Endodermal cell (in vitro differentiated cells): ENCODE results near the gene PPEF1. TPM values are rescaled to one million over a fixed set of nuclear protein-coding genes. Genes with fewer than 3 reads are reported as not detected.

Experiments
- DNase-seq: peaks from one replicate; pipeline ENCODE4 v3.0.0-alpha.2; 2017
- H3K27ac ChIP-seq: 2 replicates; pipeline ENCODE4 v1.5.1; 2013; ENCODE audit warnings: mild to moderate bottlenecking, low read depth, low read length, moderate library complexity
- H3K27me3 ChIP-seq: 2 replicates; pipeline ENCODE4 v1.6.1; 2013; ENCODE audit warnings: mild to moderate bottlenecking, low read length, moderate library complexity; ENCODE audit not compliant: insufficient read depth, control insufficient read depth, poor library complexity, severe bottlenecking
- H3K36me3 ChIP-seq: 2 replicates; pipeline ENCODE4 v1.7.0; 2013; ENCODE audit warnings: mild to moderate bottlenecking, low read length, moderate library complexity; ENCODE audit not compliant: control insufficient read depth, insufficient read depth
- H3K4me1 ChIP-seq: one replicate; pipeline ENCODE4 v1.7.0; 2013; ENCODE audit warnings: low read length; ENCODE audit not compliant: control insufficient read depth, insufficient read depth
- H3K4me3 ChIP-seq: 2 replicates; pipeline ENCODE4 v1.5.1; 2013; ENCODE audit warnings: mild to moderate bottlenecking, low read length, moderate library complexity
- H3K9ac ChIP-seq: 2 replicates; pipeline ENCODE4 v1.6.1; 2013; ENCODE audit warnings: mild to moderate bottlenecking, low read length, moderate library complexity; ENCODE audit not compliant: poor library complexity, severe bottlenecking; ENCODE audit errors: extremely low read depth
- H3K9me3 ChIP-seq: 2 replicates; pipeline ENCODE4 v1.6.1; 2013; ENCODE audit warnings: mild to moderate bottlenecking, low read length, moderate library complexity; ENCODE audit not compliant: control insufficient read depth
- H3K27ac Mint-ChIP-seq: 2 replicates; pipeline ENCODE4 v1.8.0; 2020; ENCODE audit warnings: mixed read lengths
- H3K27me3 Mint-ChIP-seq: 2 replicates; pipeline ENCODE4 v1.8.0; 2021; ENCODE audit warnings: mild to moderate bottlenecking, mixed read lengths; ENCODE audit not compliant: insufficient read depth
- H3K36me3 Mint-ChIP-seq: 2 replicates; pipeline ENCODE4 v1.8.0; 2020; ENCODE audit warnings: low read depth, mixed read lengths
- H3K4me1 Mint-ChIP-seq: 2 replicates; pipeline ENCODE4 v1.8.0; 2020; ENCODE audit warnings: mixed read lengths
- H3K4me3 Mint-ChIP-seq: 2 replicates; pipeline ENCODE4 v1.8.0; 2020; ENCODE audit warnings: mild to moderate bottlenecking, moderate library complexity, mixed read lengths
- H3K9me3 Mint-ChIP-seq: 2 replicates; pipeline ENCODE4 v1.8.0; 2020; ENCODE audit warnings: mild to moderate bottlenecking, mixed read lengths
- CTCF ChIP-seq: fragments of 200-600 bp; sonication (generic); conservative IDR thresholded peaks from 2 replicates; pipeline ENCODE4 v1.5.0; 2021; ENCODE audit warnings: antibody characterized with exemption, mild to moderate bottlenecking
- WGBS, 2 experiments: methylation state at CpG; one replicate each; pipeline versions ENCODE4 v1.1.5 to v1.1.7; 2013; ENCODE audit warnings: missing lambda C conversion rate in 2 of 2, mixed read lengths in 1 of 2; ENCODE audit not compliant: insufficient coverage in 1 of 2, insufficient read length in 1 of 2; 5-methylcytosine and 5-hydroxymethylcytosine counted together
- total RNA-seq, 2 donors: library from RNA; stranded (reverse); fragmentation: NEBNext Ultra II Directional in 1 of 2; extraction: Animal tissue kit (Norgen Biotek cat#: 25700) in 1 of 2; gene quantifications; 2 replicates in 1 of 2; 3 replicates in 1 of 2; pipeline ENCODE4 v1.2.1, GENCODE V29; 2021

The PPEF1 gene
- total RNA-seq, 2 donors from 2014 or later = 0.81 to 4.4 TPM

- no peaks in the 10 kb centered on the region for H3K4me1 ChIP-seq
- Mint-ChIP-seq H3K9me3 (peaks cover 81% of the 10 kb centered on the region), H3K36me3 (peaks cover 3% of the 10 kb centered on the region), H3K4me1 (peaks cover 11% of the 10 kb centered on the region), H3K27me3 (no peaks in the 10 kb centered on the region), H3K4me3 (no peak overlapping the region), H3K27ac (no peak overlapping the region)
- H3K9me3 ChIP-seq = peaks cover 8% of the 10 kb centered on the region
- H3K36me3 ChIP-seq = no peaks in the 10 kb centered on the region
- H3K9ac ChIP-seq = no peak overlapping the region
- no peak overlapping the region for H3K27ac ChIP-seq
- WGBS, 2 experiments = 89 to 100% methylated on average over 1 to 4 of the region's 4 CpGs
- no peaks in the 10 kb centered on the region for H3K27me3 ChIP-seq
- no peak for TF ChIP-seq CTCF
- no peak for DNase-seq
- H3K4me3 ChIP-seq = no peak overlapping the region
Observed at GRCh38 chrX:18692541-18692940, 14.9 kb upstream of the PPEF1 start.

- no peaks in the 10 kb centered on the region for H3K4me1 ChIP-seq
- no peak for DNase-seq
- H3K27me3 ChIP-seq = no peaks in the 10 kb centered on the region
- H3K9ac ChIP-seq = no peak overlapping the region
- H3K4me3 Mint-ChIP-seq = no peak overlapping the region
- peaks cover 13% of the 10 kb centered on the region for H3K4me1 Mint-ChIP-seq
- TF ChIP-seq CTCF = no peak
- peaks cover 70% of the 10 kb centered on the region for H3K9me3 Mint-ChIP-seq
- no peak overlapping the region for H3K27ac ChIP-seq
- peaks cover 3% of the 10 kb centered on the region for H3K36me3 Mint-ChIP-seq
- no peak overlapping the region for H3K27ac Mint-ChIP-seq
- H3K27me3 Mint-ChIP-seq = no peaks in the 10 kb centered on the region
- WGBS, 2 experiments = 98% methylated on average over 3 of the region's 3 CpGs; no CpG with 5 or more reads in 1 of the 2 experiments
- no peaks in the 10 kb centered on the region for H3K36me3 ChIP-seq
- H3K4me3 ChIP-seq = no peak overlapping the region
- peaks cover 8% of the 10 kb centered on the region for H3K9me3 ChIP-seq
Observed at GRCh38 chrX:18696653-18697052, 10.8 kb upstream of the PPEF1 start.

GRCh38 chrX:18698737-18699650, 8.5 kb upstream of the PPEF1 start:
- no peak overlapping the region for H3K27ac ChIP-seq
- H3K27me3 ChIP-seq = no peaks in the 10 kb centered on the region
- Mint-ChIP-seq H3K9me3 (peaks cover 68% of the 10 kb centered on the region), H3K27ac (no peak overlapping the region), H3K36me3 (peaks cover 3% of the 10 kb centered on the region), H3K4me3 (no peak overlapping the region), H3K4me1 (peaks cover 6% of the 10 kb centered on the region), H3K27me3 (no peaks in the 10 kb centered on the region)
- H3K9me3 ChIP-seq = peaks cover 8% of the 10 kb centered on the region
- TF ChIP-seq CTCF = no peak
- H3K4me3 ChIP-seq = no peak overlapping the region
- no peaks in the 10 kb centered on the region for H3K4me1 ChIP-seq
- DNase-seq = no peak
- H3K9ac ChIP-seq = no peak overlapping the region
- 95% methylated on average over 9 to 12 of the region's 12 CpGs for WGBS, 2 experiments
- H3K36me3 ChIP-seq = no peaks in the 10 kb centered on the region
